A673 (cell line): ENCODE data around the gene ZNF18.

Experiments
- CTCF ChIP-seq: fragments of 300-800, 200-600 bp; sonication (generic); conservative IDR thresholded peaks from 2 replicates; pipeline ENCODE4 v1.5.1; 2017; ENCODE audit warnings: low read depth, mild to moderate bottlenecking, antibody characterized with exemption, low read length, moderate library complexity, mixed read lengths
- EZH2 ChIP-seq: fragments of 200-600 bp; sonication (generic); IDR thresholded peaks from 2 replicates; pipeline ENCODE4 v1.6.1; 2017; ENCODE audit warnings: borderline replicate concordance, low read depth, mild to moderate bottlenecking, mixed read lengths, antibody characterized with exemption, low read length; ENCODE audit not compliant: poor library complexity, severe bottlenecking

- no peak for TF ChIP-seq CTCF
- no peak for TF ChIP-seq EZH2
Measured at GRCh38 chr17:11986179-11986941, 10.9 kb downstream of the ZNF18 start.
